ENCODE measurements around the gene VAC14.
"Not testable (repeated sequence)": the region's sequence is repeated elsewhere in the genome, so short reads cannot be mapped to it uniquely, and the experiment has no call there.

Gene VAC14

GRCh38 chr16:70758786-70759185 is 42.2 kb downstream of the VAC14 start:
- no peak for DNase-seq

GRCh38 chr16:70757183-70757582 is 43.8 kb downstream of the VAC14 start:
- no peak for DNase-seq

- no peak for DNase-seq
Measured at GRCh38 chr16:70756071-70756470, 44.9 kb downstream of the VAC14 start.

- no peak for DNase-seq
Measured at GRCh38 chr16:70754851-70755600, 45.9 kb downstream of the VAC14 start.

- DNase-seq = no peak
Measured at GRCh38 chr16:70754371-70754770, 46.6 kb downstream of the VAC14 start.

GRCh38 chr16:70753694-70754325 is 47.1 kb downstream of the VAC14 start:
- no peak for DNase-seq

GRCh38 chr16:70753228-70753627 is 47.7 kb downstream of the VAC14 start:
- no peak for DNase-seq

GRCh38 chr16:70752426-70752825 is 48.5 kb downstream of the VAC14 start:
- DNase-seq = no peak

GRCh38 chr16:70751593-70751992 is 49.4 kb downstream of the VAC14 start:
- DNase-seq = no peak

GRCh38 chr16:70750893-70751467 is 50.0 kb downstream of the VAC14 start:
- no peak for DNase-seq

- DNase-seq = no peak
Measured at GRCh38 chr16:70749681-70750601, 51.0 kb downstream of the VAC14 start.

GRCh38 chr16:70749006-70749678 is 51.8 kb downstream of the VAC14 start:
- DNase-seq = no peak

GRCh38 chr16:70747703-70748631 is 53.0 kb downstream of the VAC14 start:
- no peak for DNase-seq

GRCh38 chr16:70746708-70747424 is 54.1 kb downstream of the VAC14 start:
- DNase-seq = no peak

GRCh38 chr16:70746040-70746707 is 54.8 kb downstream of the VAC14 start:
- no peak for DNase-seq

- DNase-seq = no peak
Measured at GRCh38 chr16:70745536-70746025, 55.4 kb downstream of the VAC14 start.

GRCh38 chr16:70744366-70744765 is 56.6 kb downstream of the VAC14 start:
- no peak for DNase-seq

- no peak for DNase-seq
Measured at GRCh38 chr16:70743791-70744190, 57.2 kb downstream of the VAC14 start.

- not testable (repeated sequence) for DNase-seq
Measured at GRCh38 chr16:70742967-70743366, 58.0 kb downstream of the VAC14 start.

- DNase-seq = no peak
Measured at GRCh38 chr16:70741783-70742125, 59.2 kb downstream of the VAC14 start.

All from T-helper 9 cell (primary cell).